ENCODE data around the gene CSMD2.
"Not testable (repeated sequence)": the region's sequence is repeated elsewhere in the genome, so short reads cannot be mapped to it uniquely, and the experiment has no call there.

The CSMD2 gene

DNA sequence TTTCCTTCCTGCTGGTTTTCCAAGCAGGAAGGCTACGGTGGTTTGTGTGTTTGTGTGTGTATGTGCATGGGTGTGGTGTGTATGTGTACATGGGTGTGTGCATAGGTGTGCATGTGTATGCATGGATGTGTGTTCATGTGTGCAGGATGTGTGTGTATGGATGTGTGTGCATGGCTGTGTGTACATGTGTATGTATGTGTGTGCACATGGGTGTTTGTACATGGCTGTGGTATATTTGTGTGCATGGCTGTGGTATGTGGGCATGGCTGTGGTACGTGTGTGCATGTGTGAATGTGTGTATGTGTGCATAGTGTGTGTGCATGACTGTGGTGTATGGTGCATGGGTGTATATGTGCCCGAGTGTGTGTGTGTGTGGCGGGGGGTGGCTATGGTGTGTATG, 24.0 kb upstream of the CSMD2 start:
- H3K36me3 ChIP-seq (replicated peaks; ENCODE audit: insufficient read depth, low read length) = no peaks in the 10 kb centered on the region
- H3K4me2 ChIP-seq (ENCODE audit: low read depth, low read length) = no peak overlapping the region
- no peaks in the 10 kb centered on the region for H3F3A ChIP-seq (ENCODE audit: insufficient read depth, low read length)
- no peaks in the 10 kb centered on the region for H4K20me1 ChIP-seq (ENCODE audit: insufficient read depth, low read length)
- no peaks in the 10 kb centered on the region for H3K9me3 ChIP-seq (replicated peaks; ENCODE audit: insufficient read depth, low read length)
- H2AFZ ChIP-seq (ENCODE audit: low read length) = no peak overlapping the region
- H3K27ac ChIP-seq (ENCODE audit: low read length) = no peak overlapping the region
- no peak for DNase-seq
- H3K9ac ChIP-seq (ENCODE audit: low read length) = no peak overlapping the region
- H3K79me2 ChIP-seq (ENCODE audit: low read length) = no peaks in the 10 kb centered on the region
- H3K27me3 ChIP-seq (replicated peaks; ENCODE audit: insufficient read depth, low read length) = peaks cover 26% of the 10 kb centered on the region
- no peaks in the 10 kb centered on the region for H3K4me1 ChIP-seq (ENCODE audit: low read length)
- no peak overlapping the region for H3K4me3 ChIP-seq (ENCODE audit: low read length)
- TF ChIP-seq, protein P1, sequence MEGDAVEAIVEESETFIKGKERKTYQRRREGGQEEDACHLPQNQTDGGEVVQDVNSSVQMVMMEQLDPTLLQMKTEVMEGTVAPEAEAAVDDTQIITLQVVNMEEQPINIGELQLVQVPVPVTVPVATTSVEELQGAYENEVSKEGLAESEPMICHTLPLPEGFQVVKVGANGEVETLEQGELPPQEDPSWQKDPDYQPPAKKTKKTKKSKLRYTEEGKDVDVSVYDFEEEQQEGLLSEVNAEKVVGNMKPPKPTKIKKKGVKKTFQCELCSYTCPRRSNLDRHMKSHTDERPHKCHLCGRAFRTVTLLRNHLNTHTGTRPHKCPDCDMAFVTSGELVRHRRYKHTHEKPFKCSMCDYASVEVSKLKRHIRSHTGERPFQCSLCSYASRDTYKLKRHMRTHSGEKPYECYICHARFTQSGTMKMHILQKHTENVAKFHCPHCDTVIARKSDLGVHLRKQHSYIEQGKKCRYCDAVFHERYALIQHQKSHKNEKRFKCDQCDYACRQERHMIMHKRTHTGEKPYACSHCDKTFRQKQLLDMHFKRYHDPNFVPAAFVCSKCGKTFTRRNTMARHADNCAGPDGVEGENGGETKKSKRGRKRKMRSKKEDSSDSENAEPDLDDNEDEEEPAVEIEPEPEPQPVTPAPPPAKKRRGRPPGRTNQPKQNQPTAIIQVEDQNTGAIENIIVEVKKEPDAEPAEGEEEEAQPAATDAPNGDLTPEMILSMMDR (IDR thresholded peaks at IDR 0.05; ENCODE audit: low read length) = no peak
- TF ChIP-seq EZH2phosphoT487 (IDR thresholded peaks at IDR 0.05; ENCODE audit: low read length) (no peak), EZH2 (optimal IDR thresholded peaks at IDR 0.05; ENCODE audit: low read depth, low read length) (no peak)
- H3K9me2 ChIP-seq (replicated peaks; ENCODE audit: insufficient read depth, low read length) = no peaks in the 10 kb centered on the region

DNA sequence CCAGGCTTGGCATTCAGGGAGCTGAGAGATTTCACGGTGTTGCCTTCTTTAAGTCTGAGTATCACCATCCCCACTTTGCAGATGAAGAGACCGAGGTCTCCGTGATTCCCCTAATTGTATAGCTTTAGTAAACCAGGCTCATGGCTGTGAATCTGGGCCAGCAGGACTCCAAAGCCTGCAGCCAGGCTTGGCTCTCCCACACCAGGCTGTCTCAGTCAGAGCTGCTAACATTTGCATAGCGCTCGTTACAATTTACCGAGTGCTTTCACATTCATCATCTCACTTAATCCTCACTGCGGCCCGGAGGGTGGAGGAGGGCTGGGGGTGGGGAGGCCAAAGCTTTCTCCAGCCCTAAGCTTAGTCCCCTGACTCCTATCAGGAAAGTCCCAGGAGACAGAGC, 23.4 kb upstream of the CSMD2 start:
- H4K20me1 ChIP-seq (ENCODE audit: insufficient read depth, low read length) = no peaks in the 10 kb centered on the region
- no peaks in the 10 kb centered on the region for H3F3A ChIP-seq (ENCODE audit: insufficient read depth, low read length)
- no peaks in the 10 kb centered on the region for H3K4me1 ChIP-seq (ENCODE audit: low read length)
- no peaks in the 10 kb centered on the region for H3K79me2 ChIP-seq (ENCODE audit: low read length)
- no peak overlapping the region for H2AFZ ChIP-seq (ENCODE audit: low read length)
- DNase-seq = no peak
- H3K27me3 ChIP-seq (replicated peaks; ENCODE audit: insufficient read depth, low read length) = peaks cover 24% of the 10 kb centered on the region
- TF ChIP-seq EZH2 (optimal IDR thresholded peaks at IDR 0.05; ENCODE audit: low read depth, low read length) (no peak), EZH2phosphoT487 (IDR thresholded peaks at IDR 0.05; ENCODE audit: low read length) (no peak)
- TF ChIP-seq, protein P1 (IDR thresholded peaks at IDR 0.05; ENCODE audit: low read length) = no peak
- no peak overlapping the region for H3K9ac ChIP-seq (ENCODE audit: low read length)
- H3K9me3 ChIP-seq (replicated peaks; ENCODE audit: insufficient read depth, low read length) = no peaks in the 10 kb centered on the region
- no peak overlapping the region for H3K4me2 ChIP-seq (ENCODE audit: low read depth, low read length)
- no peak overlapping the region for H3K27ac ChIP-seq (ENCODE audit: low read length)
- no peaks in the 10 kb centered on the region for H3K9me2 ChIP-seq (replicated peaks; ENCODE audit: insufficient read depth, low read length)
- H3K4me3 ChIP-seq (ENCODE audit: low read length) = no peak overlapping the region
- H3K36me3 ChIP-seq (replicated peaks; ENCODE audit: insufficient read depth, low read length) = no peaks in the 10 kb centered on the region

DNA sequence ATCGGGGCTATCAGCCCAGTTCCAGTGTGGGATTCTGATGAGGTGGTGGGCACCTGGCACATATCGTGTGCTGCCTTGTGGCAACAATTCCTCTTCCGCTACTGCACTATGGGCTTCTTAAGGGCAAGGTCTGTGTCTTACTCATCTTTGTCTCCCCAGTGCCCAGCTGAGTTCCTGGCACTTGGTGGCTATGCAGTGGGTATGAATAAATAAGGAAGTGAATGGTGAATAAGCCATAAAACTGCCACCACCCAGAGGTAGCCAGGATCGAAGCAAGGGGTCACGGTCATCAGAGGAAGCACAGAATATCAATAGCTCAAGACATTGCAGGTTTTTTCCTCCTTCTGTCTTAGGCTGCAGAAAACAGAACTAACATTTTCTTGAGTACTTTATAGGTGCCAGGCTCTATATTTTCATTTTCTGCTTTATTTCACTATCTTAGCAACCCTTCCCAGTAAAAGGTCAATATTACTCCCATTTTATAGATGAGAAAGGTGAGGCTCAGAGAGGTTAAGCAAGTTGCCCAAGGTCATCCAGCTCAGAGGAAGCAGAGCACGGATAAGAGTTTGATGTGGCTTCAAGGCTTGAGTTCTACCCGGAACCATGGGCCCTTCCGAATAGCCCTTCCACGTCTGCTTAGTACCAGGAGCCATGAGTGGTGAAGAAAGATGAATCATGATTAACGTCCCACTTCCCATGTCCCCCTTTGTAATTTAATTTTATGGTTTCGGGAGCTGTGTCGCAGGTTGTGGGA, 21.9 kb upstream of the CSMD2 start:
- H3F3A ChIP-seq (ENCODE audit: insufficient read depth, low read length) = no peaks in the 10 kb centered on the region
- H3K4me1 ChIP-seq (ENCODE audit: low read length) = no peaks in the 10 kb centered on the region
- TF ChIP-seq, protein P1 (IDR thresholded peaks at IDR 0.05; ENCODE audit: low read length) = no peak
- TF ChIP-seq EZH2 (optimal IDR thresholded peaks at IDR 0.05; ENCODE audit: low read depth, low read length) = no peak
- TF ChIP-seq EZH2phosphoT487 (IDR thresholded peaks at IDR 0.05; ENCODE audit: low read length) = no peak
- no peak overlapping the region for H3K27ac ChIP-seq (ENCODE audit: low read length)
- H3K79me2 ChIP-seq (ENCODE audit: low read length) = no peaks in the 10 kb centered on the region
- H4K20me1 ChIP-seq (ENCODE audit: insufficient read depth, low read length) = no peaks in the 10 kb centered on the region
- H3K9me3 ChIP-seq (replicated peaks; ENCODE audit: insufficient read depth, low read length) = no peaks in the 10 kb centered on the region
- no peaks in the 10 kb centered on the region for H3K36me3 ChIP-seq (replicated peaks; ENCODE audit: insufficient read depth, low read length)
- no peak overlapping the region for H3K9ac ChIP-seq (ENCODE audit: low read length)
- H3K4me2 ChIP-seq (ENCODE audit: low read depth, low read length) = no peak overlapping the region
- H3K9me2 ChIP-seq (replicated peaks; ENCODE audit: insufficient read depth, low read length) = no peaks in the 10 kb centered on the region
- H3K4me3 ChIP-seq (ENCODE audit: low read length) = no peak overlapping the region
- DNase-seq = no peak
- H3K27me3 ChIP-seq (replicated peaks; ENCODE audit: insufficient read depth, low read length) = peaks cover 19% of the 10 kb centered on the region
- no peak overlapping the region for H2AFZ ChIP-seq (ENCODE audit: low read length)

DNA sequence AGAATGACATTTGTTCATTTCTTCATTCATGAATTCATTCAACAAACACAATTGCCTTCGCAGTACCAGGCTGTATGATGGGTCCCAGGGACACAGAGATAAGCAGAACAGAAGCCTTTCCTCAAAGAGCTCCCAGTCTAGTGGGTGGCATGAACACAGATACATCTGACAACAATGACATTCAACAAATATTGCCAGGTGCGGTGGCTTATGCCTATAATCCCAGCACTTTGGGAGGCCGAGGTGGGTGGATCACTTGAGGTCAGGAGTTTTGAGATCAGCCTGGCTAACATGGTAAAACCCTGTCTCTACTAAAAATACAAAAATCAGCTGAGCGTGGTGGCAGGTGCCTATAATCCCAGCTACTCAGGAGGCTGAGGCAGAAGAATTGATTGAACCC, 18.4 kb upstream of the CSMD2 start:
- not testable (repeated sequence) for H3K79me2 ChIP-seq (ENCODE audit: low read length); H3K27ac ChIP-seq (ENCODE audit: low read length); H3K4me1 ChIP-seq (ENCODE audit: low read length); H3K9me3 ChIP-seq (replicated peaks; ENCODE audit: insufficient read depth, low read length); H3K4me2 ChIP-seq (ENCODE audit: low read depth, low read length); H3K9ac ChIP-seq (ENCODE audit: low read length); H3F3A ChIP-seq (ENCODE audit: insufficient read depth, low read length); H3K9me2 ChIP-seq (replicated peaks; ENCODE audit: insufficient read depth, low read length); H4K20me1 ChIP-seq (ENCODE audit: insufficient read depth, low read length); DNase-seq; H3K4me3 ChIP-seq (ENCODE audit: low read length); H3K36me3 ChIP-seq (replicated peaks; ENCODE audit: insufficient read depth, low read length); H2AFZ ChIP-seq (ENCODE audit: low read length)
- peaks cover 36% of the 10 kb centered on the region for H3K27me3 ChIP-seq (replicated peaks; ENCODE audit: insufficient read depth, low read length)

Data from MM.1S (cell line).